ENCODE data around the gene NKX2-8. TPM values are rescaled to one million over a fixed set of nuclear protein-coding genes. Genes with fewer than 3 reads are reported as not detected.

NKX2-8 gene
- total and polyA plus RNA-seq, 2 of the 13 experiments (the other 11 are each of a cell fraction or from before 2014, with no cell fraction given): not detected

GRCh38 chr14:36625014-36625413, 42.6 kb upstream of the NKX2-8 start (continued):
- TF ChIP-seq ZBTB49 (CRISPR knock-in tag; IDR thresholded peaks at IDR 0.05; ENCODE audit: borderline replicate concordance) (no peak), TEAD2 (CRISPR knock-in tag; IDR thresholded peaks at IDR 0.05) (no peak), FOXA3 (CRISPR knock-in tag; IDR thresholded peaks at IDR 0.05) (peak; percentile 68), RARA (CRISPR knock-in tag; IDR thresholded peaks at IDR 0.05) (0 out of 2 replicates have a peak, but pooled peaks have one; percentile 32), ZNF780A (CRISPR knock-in tag; IDR thresholded peaks at IDR 0.05) (no peak), SRSF9 (IDR thresholded peaks at IDR 0.05; ENCODE audit: borderline replicate concordance, insufficient read depth, low read depth, low read length, poor library complexity, severe bottlenecking) (no peak), NR2F1 (CRISPR knock-in tag; IDR thresholded peaks at IDR 0.05) (0 out of 4 replicates have a peak, but pooled peaks of 1 of the 2 experiments have one; percentile 33), MAFK (conservative IDR thresholded peaks at IDR 0.05 in 1 of 2, IDR thresholded peaks at IDR 0.05 in 1 of 2; ENCODE audit: low read length in 2 of 2) (no peak), MIXL1 (CRISPR knock-in tag; IDR thresholded peaks at IDR 0.05) (no peak), SMAD1 (CRISPR knock-in tag; IDR thresholded peaks at IDR 0.05; ENCODE audit: borderline replicate concordance, low read depth) (no peak), ZNF564 (CRISPR knock-in tag; IDR thresholded peaks at IDR 0.05) (no peak), ATRX (CRISPR knock-in tag; IDR thresholded peaks at IDR 0.05; ENCODE audit: borderline replicate concordance) (no peak), KDM6A (CRISPR knock-in tag; IDR thresholded peaks at IDR 0.05; ENCODE audit: low read depth) (0 out of 2 replicates have a peak, but pooled peaks have one; percentile 25), ZNF451 (CRISPR knock-in tag; IDR thresholded peaks at IDR 0.05) (no peak), NFE2L2 (IDR thresholded peaks at IDR 0.05; ENCODE audit: low read length) (no peak), ZNF788 (CRISPR knock-in tag; IDR thresholded peaks at IDR 0.05; ENCODE audit: borderline replicate concordance) (0 out of 2 replicates have a peak, but pooled peaks have one; percentile 14), MYC (CRISPR knock-in tag; IDR thresholded peaks at IDR 0.05; ENCODE audit: borderline replicate concordance) (no peak), NCOA5 (CRISPR knock-in tag; IDR thresholded peaks at IDR 0.05) (no peak), CENPT (CRISPR knock-in tag; IDR thresholded peaks at IDR 0.05; ENCODE audit: low read depth) (no peak), DPF2 (CRISPR knock-in tag; IDR thresholded peaks at IDR 0.05; ENCODE audit: borderline replicate concordance, low read depth) (no peak), EP300 (IDR thresholded peaks at IDR 0.05; ENCODE audit: low read depth in 2 of 2, low read length in 2 of 2) (peak in 1 of 2 experiments; percentile 71; a peak in 1 of 4 replicates), EP300 (CRISPR knock-in tag; IDR thresholded peaks at IDR 0.05; ENCODE audit: borderline replicate concordance) (no peak), ZNF10 (CRISPR knock-in tag; IDR thresholded peaks at IDR 0.05; ENCODE audit: borderline replicate concordance, low read depth) (no peak), ZNF629 (CRISPR knock-in tag; conservative IDR thresholded peaks at IDR 0.05) (no peak), MED13 (CRISPR knock-in tag; IDR thresholded peaks at IDR 0.05) (no peak), HNF4G (IDR thresholded peaks at IDR 0.05; ENCODE audit: borderline replicate concordance, low read depth, low read length) (peak; percentile 6; the same call in 1 of the 2 replicates), HNF4G (CRISPR knock-in tag; IDR thresholded peaks at IDR 0.05; ENCODE audit: borderline replicate concordance, low read depth) (no peak), SOX13 (IDR thresholded peaks at IDR 0.05) (no peak), SOX13 (CRISPR knock-in tag; conservative IDR thresholded peaks at IDR 0.05 in 1 of 2, IDR thresholded peaks at IDR 0.05 in 1 of 2) (peak in 1 of 2 experiments; percentile 26; a peak in 1 of 4 replicates), MED8 (CRISPR knock-in tag; IDR thresholded peaks at IDR 0.05; ENCODE audit: insufficient replicate concordance) (no peak)
